Measurements from ENCODE around the gene AMBP. TPM values are rescaled to one million over a fixed set of nuclear protein-coding genes. Genes with fewer than 3 reads are reported as not detected.

AMBP gene
- polyA plus RNA-seq, 1 donor = 0.27 TPM

- DNase-seq = no peak
Measured at GRCh38 chr9:114030364-114030763, 47.7 kb downstream of the AMBP start.

DNA sequence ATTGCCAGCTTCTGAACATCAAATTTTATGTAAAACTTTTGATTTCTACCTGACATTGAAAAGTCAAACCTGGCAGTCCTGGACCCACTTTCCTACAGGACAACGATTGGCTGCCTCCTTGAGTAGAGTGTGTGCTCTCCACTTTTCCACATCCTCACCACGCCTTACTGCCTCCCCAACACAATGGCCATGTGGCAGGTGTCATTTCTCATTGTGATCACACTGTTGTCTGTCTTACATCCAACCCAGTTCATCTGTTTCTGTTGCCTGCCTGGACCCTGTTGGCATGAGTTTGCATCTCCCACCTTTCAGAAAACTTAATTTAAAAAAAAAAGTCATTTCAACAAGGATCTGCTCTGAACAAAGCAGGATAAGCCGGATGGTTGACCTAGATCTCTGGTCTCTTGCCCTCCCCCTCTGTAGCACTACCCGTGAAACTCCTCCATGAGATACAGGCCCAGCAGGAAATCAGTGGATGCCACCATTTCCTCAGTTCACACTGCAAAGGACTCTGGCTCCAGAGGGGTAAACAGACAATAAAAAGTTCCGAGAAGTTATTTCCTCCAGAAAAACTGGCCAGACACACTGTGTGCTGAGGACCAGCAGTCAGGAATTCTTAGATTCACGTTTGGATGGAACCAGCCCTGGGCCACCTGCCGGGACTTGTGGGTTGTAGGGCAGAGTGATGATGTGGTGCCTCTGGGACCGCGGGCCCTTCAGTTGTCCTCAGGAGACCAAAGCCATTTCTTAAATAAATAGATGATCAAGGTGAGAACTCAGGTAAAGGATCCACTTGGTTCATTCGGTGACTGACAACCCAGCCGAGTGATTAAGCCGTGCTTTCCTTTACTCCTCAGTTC lies 48.6 kb downstream of the AMBP start:
- DNase-seq = no peak

DNA sequence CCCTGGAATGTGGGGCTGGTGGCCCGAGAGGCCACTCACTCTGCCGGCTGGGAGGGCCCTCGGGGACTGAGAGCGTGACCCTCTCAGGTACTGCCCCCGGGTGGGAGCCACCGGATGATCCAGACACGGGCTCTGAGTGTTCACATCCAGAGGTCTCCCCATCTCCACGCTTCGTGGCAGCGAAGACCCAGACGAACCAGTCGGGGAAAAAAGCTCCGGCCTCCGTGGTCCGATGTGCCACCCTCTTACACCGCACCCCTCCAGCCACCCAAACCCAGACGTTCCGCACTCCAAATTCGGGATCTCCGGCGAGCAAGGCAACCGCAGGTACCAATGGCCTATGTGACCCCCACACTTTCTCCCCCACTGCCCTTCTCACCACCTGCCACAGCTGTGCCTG lies 49.5 kb downstream of the AMBP start:
- DNase-seq = no peak

DNA sequence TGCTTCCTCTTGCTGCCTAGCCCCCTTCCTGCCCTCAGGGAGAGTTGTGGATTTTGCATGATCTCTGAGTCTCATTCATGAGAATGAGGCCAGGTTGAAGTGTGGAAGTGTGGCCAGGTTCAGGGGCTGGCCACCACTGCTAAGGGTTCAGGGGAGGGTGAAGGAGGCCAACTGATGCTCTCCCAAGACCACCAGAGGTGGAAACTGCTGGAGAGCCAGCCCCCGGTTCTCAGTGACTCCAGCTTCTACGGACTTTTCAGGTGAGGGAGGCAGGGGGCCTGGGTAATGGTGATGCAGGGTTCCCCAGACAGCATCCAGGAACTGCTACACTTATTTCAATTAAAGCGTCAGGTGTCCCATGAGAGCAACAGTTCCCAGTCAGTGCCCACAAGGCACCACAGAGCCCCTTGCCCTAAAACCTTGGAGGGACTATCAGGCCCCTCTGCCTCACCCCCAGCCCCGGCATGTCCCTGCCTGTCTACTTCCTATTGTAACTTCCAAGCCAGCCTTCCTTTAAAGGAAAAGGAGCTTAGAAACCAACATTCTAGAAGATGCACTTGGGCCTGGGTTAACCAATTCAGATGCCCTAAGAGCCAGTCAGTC lies 50.1 kb downstream of the AMBP start:
- no peak for DNase-seq

DNA sequence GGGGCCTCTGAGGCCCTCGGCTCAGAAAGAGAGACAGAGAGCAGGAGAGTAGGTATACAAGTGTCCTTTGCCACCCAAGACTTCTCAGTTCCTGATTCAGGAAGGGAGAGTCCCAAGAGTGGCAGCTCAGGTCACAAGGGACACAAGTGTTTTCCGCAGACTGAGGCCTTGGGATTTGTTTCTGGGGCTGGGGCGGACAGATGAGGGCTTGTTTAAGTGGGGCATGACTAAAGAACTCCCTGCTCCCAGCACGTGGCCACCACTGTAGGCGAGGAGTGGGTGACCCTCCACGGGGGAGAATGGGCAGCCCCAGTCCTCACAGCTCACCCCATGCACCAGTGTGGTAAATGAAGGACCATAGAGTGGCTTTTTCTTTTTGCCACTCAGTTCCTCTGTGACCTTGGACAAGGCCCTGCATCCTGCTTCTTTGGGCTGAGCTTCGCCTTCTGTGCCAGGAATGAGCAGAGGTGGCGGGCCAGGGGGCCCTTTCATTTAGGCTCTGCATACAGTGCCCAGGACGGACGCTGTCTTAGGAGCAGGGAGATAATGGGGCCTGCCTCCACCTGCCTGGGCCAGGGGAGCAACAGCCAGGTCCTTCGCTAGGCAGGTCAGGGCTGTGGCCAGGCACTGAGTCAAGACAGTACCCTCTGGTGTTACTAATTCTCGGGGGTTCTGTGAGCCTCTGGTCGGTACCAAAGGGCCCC lies 50.8 kb downstream of the AMBP start:
- DNase-seq = no peak

DNA sequence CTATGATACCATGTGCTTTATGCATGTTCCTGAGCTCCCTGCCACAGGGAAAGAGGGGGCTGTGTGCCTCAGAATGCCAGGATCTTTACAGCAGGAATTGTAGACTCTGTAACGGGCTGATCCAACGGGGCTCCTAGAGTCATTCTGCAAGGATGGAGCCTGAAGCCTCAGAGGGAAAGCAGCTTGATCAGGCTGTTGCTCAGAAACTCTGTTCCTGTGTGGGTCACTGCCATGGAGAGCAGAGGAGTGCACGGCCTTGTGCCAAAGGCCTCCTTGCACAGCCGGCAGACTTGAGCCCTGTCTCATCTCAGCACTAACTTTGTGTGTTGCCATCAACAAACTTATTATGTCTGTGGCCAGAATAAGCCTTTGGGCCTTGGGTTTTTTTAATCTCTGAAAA lies 51.8 kb downstream of the AMBP start:
- no peak for DNase-seq

- no peak for DNase-seq
Measured at GRCh38 chr9:114025760-114026159, 52.3 kb downstream of the AMBP start.

DNA sequence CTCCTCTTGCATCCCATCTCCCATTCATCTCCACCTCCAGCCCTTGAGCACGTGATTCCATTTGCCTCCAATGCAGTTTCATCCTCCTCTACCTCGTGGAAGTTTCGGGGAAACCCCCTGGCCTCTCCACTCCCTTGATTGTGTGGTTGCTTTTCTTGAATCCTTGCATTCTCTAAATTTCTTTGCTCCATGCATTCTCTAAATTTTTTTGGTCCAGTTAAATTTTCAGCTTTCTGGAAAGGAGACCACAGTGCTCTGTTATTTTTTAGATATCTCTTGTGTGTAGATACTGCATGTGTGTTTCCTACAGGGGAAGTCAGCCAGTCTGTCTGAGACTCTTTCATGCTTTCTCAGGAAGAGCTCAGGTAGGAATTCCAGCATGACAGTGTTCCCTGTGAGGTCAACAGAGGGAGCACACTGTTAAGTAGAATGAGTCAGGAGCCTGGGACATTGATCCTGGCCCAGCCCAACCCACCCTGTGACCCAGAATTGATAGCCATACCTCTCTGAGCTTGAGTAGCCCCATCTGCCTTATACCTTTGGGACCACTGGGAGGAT lies 52.8 kb downstream of the AMBP start:
- DNase-seq = no peak

- no peak for DNase-seq
Measured at GRCh38 chr9:114023961-114024360, 54.1 kb downstream of the AMBP start.

GRCh38 chr9:114021578-114021977 lies 56.5 kb downstream of the AMBP start:
- DNase-seq = no peak

- no peak for DNase-seq
Measured at GRCh38 chr9:114017741-114018715, 60.1 kb downstream of the AMBP start.

- DNase-seq = no peak
Measured at GRCh38 chr9:114016629-114017423, 61.3 kb downstream of the AMBP start.

- DNase-seq = no peak
Measured at GRCh38 chr9:114016101-114016500, 62.0 kb downstream of the AMBP start.

- DNase-seq = no peak
Measured at GRCh38 chr9:114015607-114016006, 62.5 kb downstream of the AMBP start.

DNA sequence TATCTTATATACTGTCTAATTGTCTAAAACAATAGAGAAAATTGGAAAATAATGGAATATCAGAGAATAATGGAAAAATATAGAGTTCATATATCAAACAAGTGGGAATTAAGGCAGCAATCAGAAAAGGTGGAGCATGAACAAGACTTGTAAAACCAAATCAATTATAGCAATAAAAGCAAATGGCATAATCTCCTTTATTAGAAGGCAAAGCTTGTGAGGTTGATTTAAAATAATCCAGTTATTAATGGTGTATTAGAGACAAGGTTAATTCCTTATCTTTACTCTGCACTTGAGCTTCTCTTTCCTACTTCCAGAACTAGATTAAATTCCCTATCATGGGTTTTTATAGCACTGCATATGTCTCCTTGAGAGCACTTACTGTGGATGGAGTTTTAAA lies 64.1 kb downstream of the AMBP start:
- no peak for DNase-seq

- DNase-seq = no peak
Measured at GRCh38 chr9:114012126-114012525, 66.0 kb downstream of the AMBP start.

- DNase-seq = no peak
Measured at GRCh38 chr9:114011313-114011712, 66.8 kb downstream of the AMBP start.

Data from hindlimb muscle (tissue), 1 donor.